Activated CD8-positive, alpha-beta memory T cell treated with anti-CD3 and anti-CD28 coated beads, Interleukin-2, amount 50 U/mL, for 24 hours (primary cell): Measurements from ENCODE around the gene GATA2.
A peak's percentile ranks its signal among the peaks of the same experiment; 100 is the strongest.

Source experiments
- DNase-seq: peaks from one replicate; pipeline ENCODE4 v3.0.0-alpha.2; 2020; ENCODE audit errors: extremely low read depth

GATA2 gene

DNA sequence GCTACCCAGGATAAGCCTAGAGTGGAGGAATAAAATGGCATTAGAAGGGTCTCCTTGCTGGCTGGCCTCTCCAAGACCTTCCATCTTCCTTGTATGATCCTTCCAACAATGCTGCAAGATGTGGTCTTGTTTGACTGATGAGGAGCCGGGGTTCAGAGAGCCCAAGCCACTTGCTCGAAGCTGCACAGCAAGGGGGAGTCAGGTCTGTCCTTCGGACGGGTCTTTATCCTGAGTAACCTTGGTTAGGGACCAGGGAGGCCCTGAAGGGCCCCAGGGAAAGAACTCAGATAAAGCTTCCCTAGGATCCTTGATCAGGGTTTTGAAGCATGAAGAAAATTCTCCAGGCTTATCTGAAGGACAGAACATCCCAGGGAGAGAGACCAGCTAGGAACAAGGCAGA is 19.3 kb downstream of the GATA2 start:
- no peak for DNase-seq

DNA sequence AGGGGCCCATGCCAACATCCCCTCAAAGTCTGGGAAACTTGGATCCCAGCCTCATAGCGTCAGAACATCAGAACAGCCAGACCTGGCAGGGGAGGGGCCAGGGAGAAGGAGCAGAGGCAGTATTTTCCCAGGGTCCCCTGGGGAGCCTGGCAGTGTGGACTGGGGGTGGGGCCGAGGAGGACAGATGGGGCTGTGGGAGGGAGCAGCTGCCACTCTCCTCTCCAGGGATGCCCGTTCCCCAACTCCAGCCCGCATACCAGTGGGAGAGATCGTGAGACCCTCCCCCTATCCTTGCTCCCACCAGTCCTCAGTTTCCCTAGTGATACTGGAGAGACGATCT is 19.9 kb downstream of the GATA2 start:
- DNase-seq = no peak

DNA sequence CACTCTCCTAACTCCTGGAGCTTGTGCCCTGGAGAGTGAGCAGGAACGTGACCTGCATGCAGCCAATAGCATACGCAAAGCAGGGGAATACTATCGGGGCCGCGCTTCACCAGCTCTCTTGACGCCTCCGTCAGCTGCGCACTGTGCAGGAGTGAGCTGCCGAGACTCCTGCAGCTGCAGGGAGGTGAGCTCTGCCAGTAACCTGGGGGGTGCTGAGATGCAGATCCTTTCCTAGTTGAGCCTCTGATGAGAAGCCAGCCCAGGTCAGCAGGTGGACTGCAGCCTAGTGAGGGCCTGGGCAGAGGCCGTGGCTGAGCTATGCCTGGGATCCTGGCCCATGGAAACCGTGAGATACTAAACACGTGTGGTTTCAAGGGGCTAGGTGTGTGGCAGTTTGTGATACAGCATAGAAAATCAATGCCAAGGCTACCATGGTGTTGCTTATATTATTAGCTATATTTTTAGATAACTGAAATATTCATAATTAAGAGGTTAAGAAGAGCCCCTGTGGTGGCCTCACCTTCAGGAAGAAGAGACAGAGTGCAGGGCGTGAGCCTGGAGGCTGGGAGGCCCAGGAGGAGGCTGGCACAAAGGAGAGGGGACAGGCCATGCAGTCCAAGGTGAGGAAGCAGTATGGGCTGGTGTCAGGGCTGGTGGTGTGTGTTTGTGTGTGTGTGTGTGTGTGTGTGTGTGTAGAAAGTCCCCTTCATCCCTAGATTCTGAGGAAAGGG is 20.4 kb downstream of the GATA2 start:
- no peak for DNase-seq

DNA sequence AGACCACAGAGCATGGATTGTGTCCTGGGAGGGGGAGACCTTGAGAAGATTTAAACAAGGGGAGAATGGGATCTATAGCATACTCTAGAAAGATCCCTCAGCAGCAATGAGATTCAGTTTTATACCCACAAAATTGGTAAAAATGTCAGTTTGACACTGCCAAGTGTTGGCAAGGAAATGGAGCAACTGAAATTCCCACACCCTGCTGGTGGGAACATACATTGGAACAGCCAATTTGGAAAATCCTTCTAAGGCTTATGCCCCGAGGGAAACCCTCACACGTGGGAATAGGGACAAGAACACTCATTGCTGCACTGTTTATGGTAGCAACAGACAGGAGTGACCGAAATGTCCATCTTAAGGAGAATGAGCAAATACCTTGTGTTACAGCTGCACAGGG is 21.3 kb downstream of the GATA2 start:
- DNase-seq = no peak

DNA sequence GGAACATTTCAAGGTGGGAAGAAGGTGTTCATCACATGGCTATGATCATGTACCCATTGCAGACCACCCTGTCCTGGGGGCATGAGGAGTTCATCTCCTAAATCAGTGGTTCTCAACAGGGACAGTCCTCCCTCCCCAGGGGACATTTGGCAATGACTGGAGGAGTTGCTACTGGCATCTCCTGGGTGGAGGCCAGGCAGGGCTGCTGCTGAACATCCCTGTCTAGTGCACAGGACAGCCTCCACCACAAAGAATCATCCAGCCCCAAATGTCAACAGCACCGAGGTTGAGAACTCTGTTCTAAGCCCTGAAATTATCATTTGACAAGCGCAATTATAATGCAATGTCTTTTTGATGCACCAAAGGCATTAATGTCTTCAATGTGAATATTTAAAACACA is 21.9 kb downstream of the GATA2 start:
- DNase-seq = no peak

DNA sequence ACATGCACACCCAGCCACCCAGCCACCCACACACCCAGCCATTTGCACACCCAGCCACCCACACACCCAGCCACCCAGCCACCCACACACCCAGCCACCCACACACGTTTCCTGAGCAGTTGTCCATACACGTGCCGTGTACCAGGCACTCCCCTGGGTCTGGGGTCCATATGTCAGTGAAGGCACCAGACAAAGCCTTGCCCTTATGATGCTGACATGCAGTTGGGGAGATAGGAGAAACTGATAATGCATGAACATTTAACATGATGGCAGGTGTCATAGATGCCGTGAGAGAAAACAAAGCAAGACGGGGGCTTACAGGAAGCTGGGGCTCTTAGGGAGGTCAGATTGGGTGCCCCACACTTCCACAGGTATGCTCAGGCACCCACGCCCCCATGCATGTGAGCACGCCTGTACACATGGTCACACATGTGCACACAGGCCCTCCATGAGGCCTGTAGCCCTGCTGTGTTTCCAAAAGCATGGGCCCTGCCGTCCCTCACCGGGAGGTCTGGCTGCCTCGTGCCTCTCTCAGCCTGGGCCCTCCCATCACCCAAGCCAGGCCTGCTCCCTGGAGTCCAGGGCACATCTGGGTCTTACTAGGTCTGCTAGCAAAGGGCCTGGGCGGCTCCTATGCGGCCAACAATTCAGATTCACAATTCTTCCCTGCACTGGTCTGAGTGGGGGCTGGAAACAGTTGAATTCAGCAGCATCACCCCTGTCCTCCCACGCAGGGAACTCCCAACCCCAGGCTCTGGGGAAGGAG is 22.7 kb downstream of the GATA2 start:
- no peak for DNase-seq

DNA sequence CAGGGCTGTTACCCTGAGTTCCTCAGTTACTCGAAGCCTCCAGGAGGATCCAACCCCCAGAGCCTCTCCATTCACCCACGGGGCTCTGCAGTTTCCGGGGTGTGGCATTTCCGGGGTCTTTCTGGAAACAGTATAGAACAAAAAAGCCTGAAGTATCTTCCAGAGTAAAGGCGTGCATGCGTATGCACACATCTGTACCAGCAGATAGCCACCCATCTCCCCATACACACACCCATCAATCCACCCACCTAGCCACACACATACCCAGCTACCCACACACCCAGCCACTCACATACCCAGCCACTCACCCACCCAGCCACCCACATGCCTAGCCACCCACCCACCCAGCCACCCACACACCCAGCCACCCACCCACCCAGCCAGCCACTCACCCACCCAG is 23.4 kb downstream of the GATA2 start:
- DNase-seq = no peak

DNA sequence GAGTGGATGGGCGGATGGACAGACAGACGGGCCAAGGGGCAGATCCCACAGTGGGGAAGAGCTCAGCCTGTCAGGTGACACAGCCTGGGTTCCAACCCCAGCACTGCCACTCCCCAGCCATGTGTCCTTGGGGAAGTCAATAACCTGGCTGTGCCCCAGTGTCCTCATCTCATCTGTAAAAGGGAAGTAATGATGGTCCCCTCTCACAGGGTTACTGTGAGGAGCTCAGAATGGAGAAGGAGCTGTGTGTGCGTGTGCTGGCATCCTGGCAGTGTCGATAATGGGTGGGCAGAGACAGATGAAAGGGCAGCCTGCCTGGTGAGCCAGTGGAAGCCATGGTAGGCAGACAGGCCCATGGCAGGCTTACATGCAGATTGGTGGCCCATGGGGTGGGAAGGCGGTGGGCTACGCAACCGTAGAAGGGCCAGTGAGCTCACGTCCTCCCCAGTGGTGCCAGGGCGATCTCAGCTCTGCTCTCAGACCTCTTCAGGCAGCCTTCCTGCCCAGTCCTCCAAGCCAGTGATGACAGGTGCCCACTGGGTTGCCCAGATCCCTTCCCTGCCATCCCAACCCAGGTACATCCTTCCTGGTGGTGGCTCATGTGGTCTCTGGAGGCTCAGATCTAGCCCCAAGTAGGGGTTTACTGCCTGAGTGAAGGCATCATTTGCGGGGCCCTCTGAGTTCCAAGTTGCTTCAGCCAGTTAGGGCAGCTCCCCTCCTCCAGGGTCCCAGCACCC is 24.0 kb downstream of the GATA2 start:
- no peak for DNase-seq

DNA sequence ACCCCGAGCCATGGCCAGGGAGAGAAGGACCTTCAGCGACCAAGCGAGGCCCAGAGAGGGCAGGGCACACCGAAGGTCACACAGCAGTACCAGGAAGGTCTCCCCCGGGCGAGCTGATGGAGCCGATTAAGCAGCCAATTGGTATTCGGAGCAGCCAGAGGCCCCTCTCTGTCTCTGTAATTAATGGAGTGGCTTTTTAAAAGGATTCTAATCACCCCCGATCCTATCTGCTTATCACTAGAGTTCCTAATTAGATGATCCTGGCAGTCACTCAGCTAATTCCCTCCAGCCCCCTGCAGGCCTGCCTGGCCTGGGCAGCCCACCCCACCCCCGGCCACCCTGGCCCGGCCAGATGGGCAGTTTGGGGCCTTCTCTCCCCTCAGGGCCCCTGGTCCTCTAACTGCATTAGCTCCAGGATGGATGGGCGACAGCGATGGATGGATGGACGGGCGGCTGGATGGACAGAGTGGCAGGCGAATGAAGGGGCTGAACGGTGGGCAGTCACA is 24.7 kb downstream of the GATA2 start:
- no peak for DNase-seq

DNA sequence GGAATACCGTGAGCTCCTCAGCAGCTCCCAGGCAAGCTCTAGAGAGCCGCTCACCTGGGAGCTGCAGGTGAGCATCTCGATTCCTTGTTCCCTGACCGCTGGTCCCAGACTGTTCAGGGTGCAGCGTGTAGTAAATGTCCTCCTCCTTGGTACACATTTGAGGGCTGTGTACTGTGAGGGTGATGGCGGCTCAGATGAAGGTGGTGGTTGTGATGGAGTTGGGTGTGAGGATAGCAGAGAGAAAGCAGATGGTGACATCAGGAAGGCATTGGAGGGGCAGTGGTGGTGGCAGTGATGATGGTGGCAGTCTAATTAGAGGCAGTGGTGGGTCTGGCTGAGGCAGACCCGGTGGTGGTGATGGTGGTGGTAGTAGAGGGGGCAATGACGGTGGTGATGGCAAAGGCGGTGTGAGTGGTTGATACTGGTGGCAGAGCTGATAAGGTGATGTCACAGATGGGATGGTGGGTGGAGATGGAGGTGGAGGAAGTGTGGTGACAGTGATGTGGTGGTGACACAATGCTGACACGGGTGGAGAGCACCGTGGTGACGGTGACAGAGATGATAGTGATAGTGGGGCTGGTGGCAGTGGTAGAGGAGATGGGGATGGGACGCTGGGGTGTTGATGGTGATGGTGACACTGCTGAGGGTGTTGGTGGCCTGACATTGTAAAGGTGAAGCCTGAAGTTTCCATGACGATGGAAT is 26.0 kb downstream of the GATA2 start, which contains the start of gene DNAJB8:
Gene DNAJB8 (minus strand): TSS at position 51 of the 702 bp plus-strand sequence. CDS start 3,645 bp downstream, outside the sequence.
- peak; percentile 15 for DNase-seq

DNA sequence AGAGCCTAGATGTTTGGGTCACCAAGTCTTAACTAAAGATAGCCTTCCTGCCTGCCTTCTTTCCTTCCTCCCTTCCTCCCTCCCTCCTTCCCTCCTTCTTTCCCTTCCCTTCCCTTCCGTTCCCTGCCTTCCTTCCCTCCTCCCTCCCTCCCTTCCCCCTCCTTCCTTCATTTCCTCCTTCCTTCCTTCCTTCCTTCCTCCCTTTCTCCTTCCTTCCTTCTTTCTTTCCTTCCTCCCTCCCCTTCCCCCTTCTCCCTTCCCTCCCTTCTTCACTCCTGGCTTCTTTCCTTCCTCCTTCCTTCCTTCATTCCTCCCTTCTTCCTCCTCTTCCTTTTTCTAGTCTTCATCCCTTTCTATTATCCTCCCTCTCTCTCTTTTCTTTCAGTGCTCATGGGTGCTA is 28.3 kb downstream of the GATA2 start:
- DNase-seq = no peak

DNA sequence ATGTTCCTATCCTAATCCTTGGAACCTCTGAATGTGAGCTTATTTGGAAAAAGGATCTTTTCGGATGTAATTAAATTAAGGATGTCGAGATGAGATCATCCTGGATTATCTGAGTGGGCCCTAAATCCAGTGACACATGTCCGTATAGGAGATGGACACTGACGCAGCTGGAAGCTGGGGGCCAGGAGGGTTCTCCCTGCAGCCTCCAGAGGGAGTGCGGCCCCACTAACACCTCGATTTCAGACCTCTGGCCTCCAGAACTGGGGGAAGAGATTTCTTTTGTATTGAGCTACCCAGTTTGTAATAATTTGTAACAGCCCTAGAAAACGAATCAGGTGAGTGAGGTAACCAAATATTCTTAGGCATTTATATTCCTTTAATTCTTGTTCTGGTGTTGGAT is 28.8 kb downstream of the GATA2 start:
- DNase-seq = no peak

DNA sequence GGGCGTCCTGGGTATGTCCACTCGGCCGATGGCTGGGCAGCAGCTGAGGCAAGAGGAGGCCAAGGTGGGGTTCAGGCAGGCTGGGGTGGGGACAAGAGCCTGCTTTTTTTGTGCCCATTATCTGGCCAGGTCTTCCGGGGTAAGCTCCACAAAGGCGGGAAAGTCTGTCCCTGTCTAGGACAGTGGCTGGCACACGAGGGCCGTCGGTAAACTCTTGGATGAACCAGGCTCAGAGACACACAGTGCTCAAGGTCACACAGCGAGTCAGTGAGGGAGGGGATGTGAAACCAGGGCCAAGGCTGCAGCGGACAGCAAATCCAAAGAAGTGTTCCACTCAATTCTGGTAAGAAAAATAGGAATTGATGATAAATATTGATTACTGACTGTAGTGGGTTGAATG is 29.2 kb downstream of the GATA2 start:
- DNase-seq = no peak

DNA sequence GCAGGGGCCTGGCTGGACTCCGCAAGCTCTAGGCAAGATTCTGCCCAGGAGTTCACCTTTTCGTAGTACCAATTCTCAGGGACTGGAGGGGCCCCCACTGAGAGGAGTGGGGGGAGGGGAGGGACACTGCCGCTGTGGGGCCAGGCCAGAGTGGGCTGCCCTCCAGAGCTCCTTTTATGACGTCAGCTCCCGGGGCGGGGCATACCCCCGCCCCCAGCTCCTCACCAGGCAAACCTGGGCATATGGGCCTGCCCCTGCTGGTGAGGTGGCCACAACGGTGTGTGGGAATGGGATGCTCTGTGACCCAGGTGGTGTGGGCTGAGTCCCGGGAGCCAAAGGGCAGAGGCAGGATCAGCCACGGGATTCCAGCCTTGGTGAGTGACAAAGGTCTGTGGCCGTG is 29.6 kb downstream of the GATA2 start:
- no peak for DNase-seq

DNA sequence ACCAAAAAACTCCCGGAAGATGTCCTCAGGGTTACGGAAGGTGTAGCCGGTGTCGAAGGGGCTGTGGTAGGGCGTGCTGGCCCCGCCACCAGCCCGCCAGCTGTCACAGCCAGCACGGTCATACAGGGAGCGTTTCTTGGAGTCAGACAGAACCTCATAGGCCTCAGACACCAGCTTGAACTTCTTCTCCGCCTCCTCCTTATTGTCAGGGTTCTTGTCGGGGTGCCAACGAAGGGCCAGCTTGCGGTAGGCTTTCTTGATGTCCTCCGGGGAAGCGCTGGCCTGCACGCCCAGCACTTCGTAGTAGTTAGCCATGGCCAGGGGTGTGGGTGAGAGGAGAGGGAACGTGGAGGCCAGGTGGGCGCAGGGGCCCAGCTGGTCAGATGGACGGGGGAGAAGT is 30.1 kb downstream of the GATA2 start:
- no peak for DNase-seq

DNA sequence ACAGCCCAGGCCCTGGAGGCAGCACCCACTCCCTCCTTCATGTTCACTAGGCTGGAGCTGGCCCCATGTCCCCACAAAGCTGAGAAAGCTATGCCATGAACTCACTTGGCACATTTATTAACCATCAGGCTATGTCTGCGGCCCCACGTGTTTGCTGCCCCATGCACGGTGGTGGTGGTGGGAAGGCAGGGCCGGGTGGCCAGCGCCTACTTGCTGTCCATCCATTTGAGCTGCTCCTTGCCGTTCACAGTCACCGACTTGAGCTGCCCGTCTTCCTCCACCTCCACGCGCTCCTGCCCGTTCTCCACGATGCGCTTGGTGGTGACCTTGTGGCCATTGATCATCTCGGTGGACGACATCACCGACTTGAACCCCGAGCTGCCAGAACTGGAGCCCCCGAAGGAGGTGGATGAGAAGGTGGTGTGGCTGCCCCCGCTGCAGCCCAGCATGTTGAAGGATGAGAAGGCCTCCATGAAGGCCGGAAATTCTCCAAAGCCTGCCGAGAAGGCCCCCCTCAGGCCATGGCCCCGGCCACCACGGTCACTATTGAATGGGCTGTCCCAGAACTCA is 30.6 kb downstream of the GATA2 start:
- no peak for DNase-seq

DNA sequence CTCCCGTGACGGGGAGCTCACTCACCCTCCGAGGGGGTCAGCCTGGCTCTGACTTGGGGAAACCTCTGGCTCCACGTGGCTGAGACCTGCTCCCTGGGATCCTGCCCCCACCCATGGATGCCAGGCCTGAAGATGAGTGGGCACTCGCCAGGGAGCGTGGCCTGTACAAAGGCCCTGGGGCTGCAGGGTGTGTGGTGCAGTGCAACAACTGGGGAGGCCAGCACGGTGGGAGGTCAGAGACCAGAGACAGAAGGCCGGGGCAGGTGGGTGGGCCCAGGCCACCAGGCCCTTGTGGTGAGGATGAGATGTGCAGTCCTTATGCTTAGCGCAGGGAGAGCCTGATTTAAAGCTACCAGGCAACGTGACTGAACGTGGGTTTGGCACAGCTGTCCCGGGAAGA is 31.3 kb downstream of the GATA2 start:
- no peak for DNase-seq

DNA sequence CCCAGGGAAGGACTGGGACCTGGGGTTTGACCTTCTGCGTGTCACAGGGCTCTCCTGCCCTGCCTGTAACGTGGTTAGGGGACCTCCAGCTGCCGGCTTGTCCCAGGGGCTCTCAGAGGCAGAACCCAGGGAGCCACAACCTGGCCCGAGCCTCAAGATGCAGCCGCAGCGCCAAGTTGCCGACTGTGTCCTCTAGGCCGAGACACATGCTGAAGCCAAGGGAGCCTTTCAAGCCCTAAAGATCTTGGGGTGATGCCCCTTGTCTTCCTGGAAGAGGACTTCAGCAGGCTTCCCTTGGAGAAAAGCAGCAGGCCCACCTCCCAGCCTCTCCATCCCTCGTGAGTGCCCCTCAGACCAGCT is 33.6 kb downstream of the GATA2 start:
- no peak for DNase-seq

DNA sequence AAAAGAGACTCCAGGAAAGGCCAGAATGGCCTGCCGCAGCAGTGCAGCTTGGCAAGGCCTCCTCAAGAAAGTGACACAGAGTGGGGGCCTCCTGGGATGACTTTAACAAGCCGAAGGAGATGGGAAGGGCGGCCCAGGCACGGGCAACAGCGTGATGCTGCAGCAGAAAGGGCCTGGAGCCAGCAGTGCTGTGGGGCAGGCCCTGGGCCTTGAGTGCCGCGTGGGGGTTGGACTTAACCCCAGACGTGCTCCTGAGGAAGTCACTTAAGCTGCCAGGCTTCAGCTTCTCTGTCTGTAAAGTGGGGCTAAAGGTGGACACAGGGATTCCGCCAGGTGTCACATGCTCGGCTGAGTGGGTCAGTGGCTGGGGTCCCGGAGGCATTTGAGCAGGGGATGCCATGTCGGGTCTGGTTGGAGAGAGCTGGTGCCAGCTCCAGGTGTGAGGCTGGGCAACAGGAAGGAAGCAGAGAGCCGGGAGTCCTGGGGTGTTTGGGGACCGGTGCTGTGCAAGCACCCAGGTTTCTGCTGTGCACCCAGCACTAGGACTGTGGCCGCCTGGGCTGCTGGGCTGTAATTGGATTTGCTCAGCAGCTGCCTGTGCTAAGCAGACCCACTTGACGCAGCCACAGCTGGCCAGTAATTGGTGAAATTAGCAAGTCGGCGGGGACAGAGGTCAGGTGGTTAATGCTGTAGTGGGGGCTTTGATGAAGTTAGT is 34.1 kb downstream of the GATA2 start:
- DNase-seq = no peak

DNA sequence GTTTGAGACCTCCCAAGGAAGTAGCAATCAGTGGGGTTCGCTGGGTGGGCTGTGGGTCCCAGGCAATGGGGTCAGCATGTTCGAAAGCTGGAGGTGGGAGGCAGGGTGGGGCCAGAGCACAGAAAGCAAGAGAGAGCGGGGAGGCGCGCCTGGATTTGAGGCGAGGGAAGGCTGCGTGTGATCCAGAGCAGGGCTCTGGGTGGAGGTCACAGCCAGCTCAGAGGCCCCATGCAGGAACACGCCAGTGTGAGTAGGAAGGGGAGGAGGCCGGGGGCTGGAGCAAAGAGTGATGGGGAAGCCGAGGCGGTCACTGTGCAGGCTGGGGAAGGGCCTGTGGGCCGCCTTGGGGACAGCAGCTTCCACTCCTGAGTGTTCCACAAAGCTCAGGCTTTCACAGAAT is 35.1 kb downstream of the GATA2 start:
- DNase-seq = no peak
